A549 (cell line): ENCODE data around the gene ITIH6.

ENCODE experiments used
- EHMT2 ChIP-seq: fragments of 200-600 bp; sonication (generic); IDR thresholded peaks from 2 replicates; pipeline ENCODE4 v1.6.1; 2016; ENCODE audit warnings: antibody characterized with exemption, low read depth, mild to moderate bottlenecking, moderate library complexity
- EP300 ChIP-seq, 2 experiments: fragments of >200 bp; sonication (Bioruptor Twin); formaldehyde crosslinking; IDR thresholded peaks; 2 replicates in 1 of 2; 3 replicates in 1 of 2; pipeline ENCODE4 v1.6.1; 2016 to 2017
- FOSB ChIP-seq: fragments of 250-450 bp; sonication (Bioruptor Pico); IDR thresholded peaks from 2 replicates; pipeline ENCODE4 v1.5.0; 2020; ENCODE audit warnings: mild to moderate bottlenecking, moderate library complexity
- KDM1A ChIP-seq: fragments of 200-600 bp; sonication (generic); IDR thresholded peaks from 2 replicates; pipeline ENCODE4 v1.6.1; 2016; ENCODE audit warnings: low read depth, mild to moderate bottlenecking
- NR3C1 ChIP-seq: fragments of >200 bp; sonication (Bioruptor Twin); formaldehyde crosslinking; IDR thresholded peaks from 3 replicates; pipeline ENCODE4 v1.6.1; 2017
- POLR2A ChIP-seq: IDR thresholded peaks from 2 replicates; pipeline ENCODE4 v1.6.1; 2012; ENCODE audit warnings: mild to moderate bottlenecking, low read length
- POLR2AphosphoS2 ChIP-seq: conservative IDR thresholded peaks from 2 replicates; pipeline ENCODE4 v1.6.1; 2012; ENCODE audit warnings: low read length, improper control_type of control experiment, inconsistent platforms
- RNF2 ChIP-seq: fragments of 200-600 bp; sonication (generic); IDR thresholded peaks from 2 replicates; pipeline ENCODE4 v1.6.1; 2016; ENCODE audit warnings: low read depth, mild to moderate bottlenecking, antibody characterized with exemption, moderate library complexity, borderline replicate concordance
- SREBF2 ChIP-seq: fragments of 450-650 bp; IDR thresholded peaks from 2 replicates; pipeline ENCODE4 v1.6.1; 2014; ENCODE audit warnings: mild to moderate bottlenecking, moderate library complexity
- TF ChIP-seq, protein P1 (sequence below): fragments of >200 bp; sonication (Bioruptor Twin); formaldehyde crosslinking; IDR thresholded peaks from 3 replicates; pipeline ENCODE4 v1.5.1; 2016
- TF ChIP-seq, protein P2 (sequence below): fragments of 200-600 bp; sonication (generic); IDR thresholded peaks from 2 replicates; pipeline ENCODE4 v1.6.1; 2016; ENCODE audit warnings: antibody characterized with exemption, mild to moderate bottlenecking, moderate library complexity

DNA sequence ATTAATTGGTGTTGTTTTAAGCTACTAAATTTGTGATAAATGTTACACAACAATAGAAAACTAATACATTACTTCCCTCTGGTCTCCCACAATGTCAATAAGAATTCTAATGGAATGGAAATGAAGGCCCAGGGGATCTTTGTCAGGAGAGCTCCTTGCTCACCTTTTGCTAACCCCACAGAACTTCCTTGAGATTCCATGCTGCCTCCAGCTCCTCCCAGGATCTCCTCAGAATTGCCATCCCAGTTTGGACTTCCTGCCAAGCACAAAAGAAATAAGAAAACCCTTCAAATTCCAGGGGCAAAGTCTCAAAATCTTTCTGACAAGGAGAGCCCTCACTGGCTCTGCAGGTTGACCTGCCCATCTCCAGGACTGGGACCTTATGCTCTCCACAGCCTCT, 43.2 kb downstream of the ITIH6 start:
- TF ChIP-seq, protein P1, sequence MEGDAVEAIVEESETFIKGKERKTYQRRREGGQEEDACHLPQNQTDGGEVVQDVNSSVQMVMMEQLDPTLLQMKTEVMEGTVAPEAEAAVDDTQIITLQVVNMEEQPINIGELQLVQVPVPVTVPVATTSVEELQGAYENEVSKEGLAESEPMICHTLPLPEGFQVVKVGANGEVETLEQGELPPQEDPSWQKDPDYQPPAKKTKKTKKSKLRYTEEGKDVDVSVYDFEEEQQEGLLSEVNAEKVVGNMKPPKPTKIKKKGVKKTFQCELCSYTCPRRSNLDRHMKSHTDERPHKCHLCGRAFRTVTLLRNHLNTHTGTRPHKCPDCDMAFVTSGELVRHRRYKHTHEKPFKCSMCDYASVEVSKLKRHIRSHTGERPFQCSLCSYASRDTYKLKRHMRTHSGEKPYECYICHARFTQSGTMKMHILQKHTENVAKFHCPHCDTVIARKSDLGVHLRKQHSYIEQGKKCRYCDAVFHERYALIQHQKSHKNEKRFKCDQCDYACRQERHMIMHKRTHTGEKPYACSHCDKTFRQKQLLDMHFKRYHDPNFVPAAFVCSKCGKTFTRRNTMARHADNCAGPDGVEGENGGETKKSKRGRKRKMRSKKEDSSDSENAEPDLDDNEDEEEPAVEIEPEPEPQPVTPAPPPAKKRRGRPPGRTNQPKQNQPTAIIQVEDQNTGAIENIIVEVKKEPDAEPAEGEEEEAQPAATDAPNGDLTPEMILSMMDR, result no peak
- TF ChIP-seq SREBF2 (no peak), RNF2 (no peak), NR3C1 (no peak), EP300 (IDR thresholded peaks at IDR 0.05) (no peak), FOSB (CRISPR knock-in tag) (no peak), POLR2A (no peak), EHMT2 (no peak), POLR2AphosphoS2 (no peak), KDM1A (no peak)
- TF ChIP-seq, protein P2, sequence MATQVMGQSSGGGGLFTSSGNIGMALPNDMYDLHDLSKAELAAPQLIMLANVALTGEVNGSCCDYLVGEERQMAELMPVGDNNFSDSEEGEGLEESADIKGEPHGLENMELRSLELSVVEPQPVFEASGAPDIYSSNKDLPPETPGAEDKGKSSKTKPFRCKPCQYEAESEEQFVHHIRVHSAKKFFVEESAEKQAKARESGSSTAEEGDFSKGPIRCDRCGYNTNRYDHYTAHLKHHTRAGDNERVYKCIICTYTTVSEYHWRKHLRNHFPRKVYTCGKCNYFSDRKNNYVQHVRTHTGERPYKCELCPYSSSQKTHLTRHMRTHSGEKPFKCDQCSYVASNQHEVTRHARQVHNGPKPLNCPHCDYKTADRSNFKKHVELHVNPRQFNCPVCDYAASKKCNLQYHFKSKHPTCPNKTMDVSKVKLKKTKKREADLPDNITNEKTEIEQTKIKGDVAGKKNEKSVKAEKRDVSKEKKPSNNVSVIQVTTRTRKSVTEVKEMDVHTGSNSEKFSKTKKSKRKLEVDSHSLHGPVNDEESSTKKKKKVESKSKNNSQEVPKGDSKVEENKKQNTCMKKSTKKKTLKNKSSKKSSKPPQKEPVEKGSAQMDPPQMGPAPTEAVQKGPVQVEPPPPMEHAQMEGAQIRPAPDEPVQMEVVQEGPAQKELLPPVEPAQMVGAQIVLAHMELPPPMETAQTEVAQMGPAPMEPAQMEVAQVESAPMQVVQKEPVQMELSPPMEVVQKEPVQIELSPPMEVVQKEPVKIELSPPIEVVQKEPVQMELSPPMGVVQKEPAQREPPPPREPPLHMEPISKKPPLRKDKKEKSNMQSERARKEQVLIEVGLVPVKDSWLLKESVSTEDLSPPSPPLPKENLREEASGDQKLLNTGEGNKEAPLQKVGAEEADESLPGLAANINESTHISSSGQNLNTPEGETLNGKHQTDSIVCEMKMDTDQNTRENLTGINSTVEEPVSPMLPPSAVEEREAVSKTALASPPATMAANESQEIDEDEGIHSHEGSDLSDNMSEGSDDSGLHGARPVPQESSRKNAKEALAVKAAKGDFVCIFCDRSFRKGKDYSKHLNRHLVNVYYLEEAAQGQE, result no peak
